ENCODE measurements around the gene KDM1A.

The KDM1A gene

DNA sequence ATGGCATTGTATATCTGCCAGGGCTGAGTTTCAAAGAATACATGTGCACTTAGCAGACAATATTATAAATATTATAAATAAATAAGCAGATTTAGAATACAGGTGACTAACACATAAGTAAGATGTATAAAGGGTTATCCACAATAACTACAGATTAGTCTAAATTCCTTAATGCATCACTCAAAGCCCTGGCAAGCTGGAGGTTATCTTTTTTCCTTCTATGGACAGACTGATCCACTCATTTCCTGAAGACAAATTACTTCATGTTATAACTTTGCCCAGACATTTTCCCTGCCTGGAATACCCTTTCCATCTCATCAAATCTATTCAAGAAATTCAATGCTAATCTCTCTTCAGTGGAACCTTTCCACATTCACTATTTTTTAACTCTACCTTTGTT, 110.6 kb downstream of the KDM1A start:
- no peak for DNase-seq (ENCODE audit: low read depth in 1 of 2, low spot score in 1 of 2)

DNA sequence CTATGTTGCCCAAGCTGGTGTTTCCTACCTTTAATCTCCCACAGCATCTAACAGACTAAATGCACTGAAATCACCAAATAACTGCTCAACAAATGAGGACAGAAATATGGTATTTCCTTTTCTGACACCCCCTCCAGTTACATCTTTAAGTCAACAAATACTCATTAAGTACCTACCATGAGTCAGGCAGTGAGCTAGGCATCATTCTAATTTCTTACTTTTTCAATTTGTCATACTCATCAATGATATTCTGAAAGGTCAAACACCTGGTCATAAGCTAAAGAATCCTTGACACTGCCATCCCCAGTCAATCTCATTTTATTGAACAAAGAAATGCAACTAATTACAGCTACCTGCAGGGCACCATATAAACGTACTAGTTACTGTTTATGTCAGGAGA, 112.8 kb downstream of the KDM1A start:
- DNase-seq (ENCODE audit: low read depth in 1 of 2, low spot score in 1 of 2) = no peak

All from activated CD4-positive, alpha-beta T cell treated with anti-CD3 and anti-CD28 coated beads, Interleukin-2, amount 50 U/mL, for 24 hours (primary cell).